ENCODE data around the gene MYCBP2.
"Not testable (repeated sequence)": the region's sequence is repeated elsewhere in the genome, so short reads cannot be mapped to it uniquely, and the experiment has no call there.

The MYCBP2 gene

DNA sequence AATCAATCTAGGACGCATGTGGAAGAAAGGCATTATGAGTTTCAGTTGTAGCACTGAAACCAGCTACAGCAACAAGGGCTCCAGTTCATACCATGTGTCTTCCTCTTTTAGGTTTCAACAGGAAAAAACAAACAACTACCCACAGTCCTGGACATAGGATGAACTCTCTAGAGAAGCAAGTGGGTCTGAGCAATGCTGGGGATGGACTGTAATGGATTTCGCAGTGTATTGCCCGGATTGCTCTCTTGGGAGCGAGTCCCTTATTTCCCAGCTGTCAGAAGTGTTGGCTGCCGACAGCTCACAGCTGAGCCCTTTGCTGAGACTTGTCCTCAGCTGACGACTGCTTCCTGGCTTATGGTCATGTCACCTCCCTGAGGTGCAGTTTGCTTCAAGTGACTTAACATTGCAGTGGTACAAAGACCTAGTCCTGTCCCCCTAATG is 12.1 kb upstream of the MYCBP2 start:
- no peak for DNase-seq (ENCODE audit: low spot score)

DNA sequence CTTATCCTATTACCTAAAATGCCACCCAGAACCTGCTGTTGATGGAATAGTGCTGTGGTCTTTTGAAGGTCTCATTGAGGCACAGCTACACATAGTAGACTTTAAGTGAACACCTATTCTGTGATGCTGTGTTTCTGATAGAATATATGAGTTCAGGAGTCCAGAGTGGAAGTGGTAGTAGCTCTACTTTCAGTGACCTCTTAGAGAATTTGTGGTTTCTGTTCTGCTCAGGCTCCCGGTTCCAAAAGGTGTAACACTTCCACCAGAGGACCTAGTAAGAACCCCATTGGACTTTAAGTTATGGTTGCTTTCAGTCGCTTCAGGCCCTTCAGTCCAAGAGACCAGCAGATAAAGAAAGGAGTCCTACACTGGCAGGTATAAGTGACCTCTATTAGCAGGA is 11.4 kb upstream of the MYCBP2 start:
- DNase-seq (ENCODE audit: low spot score): no peak

DNA sequence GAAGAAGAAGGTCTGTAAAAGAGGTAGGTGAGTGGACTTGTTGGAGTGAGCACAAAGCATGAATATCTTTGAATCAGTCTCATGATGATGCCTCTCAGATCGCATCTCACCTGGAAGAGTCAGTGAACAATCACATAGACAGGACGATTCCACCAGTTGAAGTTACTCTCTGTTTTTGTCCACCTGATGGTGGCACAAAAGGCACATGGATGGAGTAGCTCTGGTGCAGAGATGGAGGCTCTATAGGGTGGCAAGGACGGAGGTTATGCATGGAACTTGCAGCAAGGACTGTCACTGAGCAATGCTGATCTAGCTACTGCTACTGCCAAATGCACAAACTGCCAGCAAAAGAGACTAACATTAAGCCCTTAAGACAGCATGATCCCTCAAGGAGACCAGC is 10.3 kb upstream of the MYCBP2 start:
- no peak for DNase-seq (ENCODE audit: low spot score)

DNA sequence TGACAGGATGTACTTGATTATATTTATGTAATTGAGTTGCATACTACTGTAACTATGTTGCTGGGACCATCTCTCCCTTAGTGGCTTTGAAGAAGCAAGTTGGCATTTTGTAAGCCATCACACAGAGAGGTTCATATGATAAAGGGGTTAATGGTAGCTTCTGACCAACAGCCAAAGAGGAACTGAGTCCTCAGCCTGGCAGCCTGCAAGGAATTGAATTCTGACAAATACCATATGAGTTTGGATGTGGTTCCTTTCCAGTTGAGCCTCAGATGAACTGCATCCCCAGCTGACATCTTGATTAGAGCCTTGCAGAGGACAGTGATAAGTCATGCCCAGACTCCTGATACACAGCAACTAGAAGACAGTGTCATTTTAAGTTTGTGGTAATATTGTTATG is 8.6 kb upstream of the MYCBP2 start:
- DNase-seq (ENCODE audit: low spot score): no peak

DNA sequence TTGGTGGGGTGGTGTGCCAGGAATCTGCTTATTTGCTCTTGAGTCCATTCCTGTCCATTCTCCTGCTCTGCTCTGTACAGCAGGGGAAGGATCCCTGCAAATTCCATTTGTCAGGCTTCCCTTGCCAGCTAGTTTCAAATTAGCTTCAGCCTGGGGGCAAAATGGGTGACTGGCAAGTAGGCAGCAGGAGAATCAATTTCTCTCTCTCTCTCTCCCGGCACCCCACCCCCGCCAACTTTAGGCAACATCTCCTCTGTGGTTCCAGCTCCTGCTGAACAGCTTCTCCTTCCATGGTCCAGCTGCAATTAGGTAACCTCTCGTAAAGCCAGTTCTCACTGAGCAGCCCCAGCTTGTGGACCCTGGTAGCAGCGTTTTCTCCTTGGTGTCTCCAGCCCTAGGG is 6.7 kb upstream of the MYCBP2 start:
- DNase-seq (ENCODE audit: low spot score): no peak

DNA sequence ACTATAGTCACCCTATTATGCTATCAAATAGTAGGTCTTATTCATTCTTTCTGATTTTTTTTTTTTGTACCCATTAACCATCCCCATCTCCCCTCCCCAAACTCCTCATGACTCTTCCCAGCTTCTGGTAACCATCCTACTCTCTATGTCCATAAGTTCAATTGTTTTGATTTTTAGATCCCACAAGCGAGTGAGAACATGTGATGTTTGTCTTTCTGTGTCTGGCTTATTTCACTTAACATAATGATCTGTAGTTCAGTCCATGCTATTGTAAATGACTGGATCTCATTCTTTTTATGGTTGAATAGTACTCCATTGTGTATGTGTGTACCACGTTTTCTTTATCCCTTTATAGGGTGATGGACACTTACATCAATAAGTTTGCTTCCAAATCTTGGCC is 4.5 kb upstream of the MYCBP2 start:
- no peak for DNase-seq (ENCODE audit: low spot score)

DNA sequence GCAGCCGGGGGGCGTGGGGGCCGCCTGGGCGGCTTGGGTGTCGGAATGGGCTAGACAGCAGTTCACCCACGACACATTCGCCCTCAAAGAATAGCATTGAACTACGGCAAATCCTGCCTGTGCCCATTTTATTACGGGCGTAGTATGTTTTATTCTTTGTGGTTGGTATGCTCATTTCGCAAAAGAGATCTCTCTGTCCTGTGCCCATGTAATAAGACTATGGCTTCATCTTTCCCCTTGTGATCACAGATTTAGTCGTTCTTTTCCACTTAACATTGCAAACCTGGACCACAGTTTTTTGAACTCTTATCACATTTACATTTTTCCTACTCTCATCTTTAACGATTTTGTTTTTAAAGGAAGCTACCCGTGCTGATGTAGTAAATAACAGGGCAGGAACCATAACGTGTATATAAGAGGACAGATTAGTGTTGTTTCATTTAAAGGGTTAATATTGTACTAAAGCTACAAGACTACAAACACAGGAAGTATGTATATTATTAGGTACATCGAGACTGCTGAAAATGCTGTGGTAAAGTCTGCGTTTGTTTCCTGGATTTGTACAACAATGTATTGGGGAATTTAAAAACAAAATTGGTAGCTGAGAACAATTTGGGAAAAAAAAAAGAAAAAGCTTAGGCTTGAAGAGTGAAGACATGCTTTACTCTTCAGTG is 3.2 kb upstream of the MYCBP2 start:
- DNase-seq (ENCODE audit: low spot score): no peak

DNA sequence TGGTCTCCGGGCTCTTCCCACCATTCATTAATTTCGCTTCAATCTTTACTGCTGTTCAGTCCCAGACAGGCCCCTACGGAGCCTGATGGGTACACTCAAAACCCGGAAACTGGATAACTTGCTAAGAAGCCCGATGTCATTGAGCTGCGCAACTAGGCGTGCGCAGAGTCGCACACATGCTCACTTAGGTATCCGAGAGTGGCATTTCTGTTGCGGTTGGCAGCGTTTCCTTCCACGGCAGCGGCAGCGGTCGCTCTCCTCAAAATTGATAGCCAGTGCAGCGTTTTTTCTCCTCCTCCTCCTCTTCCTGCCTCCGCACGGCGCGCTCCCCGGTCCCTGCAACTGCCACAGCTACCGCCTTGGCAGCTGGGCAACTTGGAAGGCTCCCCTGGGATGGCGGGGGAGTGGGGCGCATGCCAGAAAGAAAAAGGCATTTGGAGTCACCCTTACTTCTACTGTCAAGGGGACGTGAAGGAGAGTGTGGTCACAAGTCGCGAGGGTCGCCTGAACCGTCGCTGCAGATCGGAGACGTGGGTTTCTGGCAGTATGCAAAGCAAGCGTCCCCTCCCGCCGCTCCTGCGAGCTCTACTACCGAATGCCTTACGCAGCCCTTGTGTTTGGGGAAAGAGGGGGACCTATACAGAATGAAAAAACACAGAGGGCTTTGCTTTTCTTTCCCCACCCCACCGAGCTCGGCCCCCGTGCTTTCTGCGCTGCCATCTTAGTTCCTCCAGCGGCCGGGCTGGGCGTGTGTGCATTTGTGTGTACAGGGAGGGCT is 2.4 kb upstream of the MYCBP2 start:
- DNase-seq (ENCODE audit: low spot score): peak; percentile 74

DNA sequence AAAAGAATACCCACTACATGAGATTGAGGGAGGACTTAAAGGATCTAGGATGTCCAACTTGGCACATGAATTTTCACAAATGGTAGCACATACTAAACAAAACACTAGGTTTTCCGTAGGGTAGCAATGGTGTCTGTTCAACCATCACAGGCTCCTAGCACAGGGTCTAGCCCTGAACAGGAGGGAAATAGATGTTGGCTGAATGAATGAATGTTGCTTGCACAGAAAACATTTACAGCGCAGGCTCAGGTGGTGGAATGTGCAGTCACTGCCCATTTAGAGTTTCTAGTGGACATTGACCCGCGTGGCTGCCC is 1.9 kb upstream of the MYCBP2 start:
- no peak for DNase-seq (ENCODE audit: low spot score)

DNA sequence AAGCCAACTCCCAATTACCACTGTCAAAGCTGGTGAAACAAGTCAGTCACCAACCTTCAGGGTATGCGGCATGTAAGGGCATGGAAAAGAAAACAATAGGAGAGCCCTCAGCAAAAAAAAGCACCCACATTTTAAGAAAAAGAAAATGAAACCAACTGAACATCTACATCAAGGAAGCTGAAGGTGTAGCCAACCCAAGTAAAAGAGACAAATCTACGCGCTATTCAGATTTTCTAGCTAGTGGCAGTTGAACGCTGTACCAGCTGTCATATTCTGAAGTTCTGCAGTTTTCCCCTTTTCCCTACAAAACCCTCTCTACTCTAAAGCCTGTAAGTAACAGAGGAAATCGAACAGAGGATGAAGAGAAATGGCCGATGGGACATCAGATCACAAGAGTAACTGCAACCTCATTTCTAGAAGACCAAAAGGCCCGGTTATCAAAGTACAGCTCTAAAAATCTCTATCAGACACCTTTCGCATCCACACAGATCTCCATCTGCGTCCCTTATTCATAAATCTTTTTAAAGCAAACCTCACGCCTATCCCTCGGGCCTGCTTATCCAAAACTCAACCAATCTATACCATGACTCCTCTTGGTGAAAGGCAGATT is 1.4 kb downstream of the MYCBP2 start:
- DNase-seq (ENCODE audit: low spot score): no peak

DNA sequence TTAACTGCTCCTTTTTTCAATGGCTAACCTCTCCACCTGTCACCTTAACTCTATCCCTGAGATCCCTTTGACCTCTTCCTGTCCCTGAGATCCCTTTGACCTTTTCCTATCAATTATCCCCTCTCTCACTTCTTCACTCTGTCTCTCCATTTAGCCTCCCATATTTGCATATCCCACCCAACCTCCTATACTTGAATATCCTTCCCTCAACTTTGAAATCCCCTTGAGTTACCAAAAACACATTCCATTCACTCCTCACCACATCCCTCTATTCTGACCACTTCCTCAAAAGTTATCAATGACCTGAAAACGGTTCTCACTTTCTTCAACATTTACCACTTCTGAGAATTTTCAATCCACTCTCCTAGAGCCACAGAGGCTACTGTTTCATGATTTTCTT is 3.0 kb downstream of the MYCBP2 start:
- no peak for DNase-seq (ENCODE audit: low spot score)

DNA sequence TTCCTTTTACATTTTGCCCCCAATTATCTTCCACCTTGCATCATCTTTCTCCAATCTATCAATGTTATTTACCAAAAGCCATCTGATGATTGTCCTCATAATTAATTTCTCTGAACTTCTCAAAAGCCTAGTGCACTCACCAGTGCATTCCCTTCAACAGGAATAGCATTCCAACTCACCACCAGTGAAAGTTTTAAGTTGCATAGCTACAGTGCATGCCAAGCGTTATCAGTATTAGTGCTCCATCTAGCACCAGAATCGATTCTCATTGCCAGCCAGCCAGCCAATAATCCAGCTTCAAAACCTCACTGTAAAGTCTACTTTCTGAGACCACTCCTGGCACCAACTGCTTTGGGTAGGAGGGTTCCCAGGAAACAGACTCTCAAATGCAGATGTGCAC is 7.4 kb downstream of the MYCBP2 start:
- DNase-seq (ENCODE audit: low spot score): no peak

DNA sequence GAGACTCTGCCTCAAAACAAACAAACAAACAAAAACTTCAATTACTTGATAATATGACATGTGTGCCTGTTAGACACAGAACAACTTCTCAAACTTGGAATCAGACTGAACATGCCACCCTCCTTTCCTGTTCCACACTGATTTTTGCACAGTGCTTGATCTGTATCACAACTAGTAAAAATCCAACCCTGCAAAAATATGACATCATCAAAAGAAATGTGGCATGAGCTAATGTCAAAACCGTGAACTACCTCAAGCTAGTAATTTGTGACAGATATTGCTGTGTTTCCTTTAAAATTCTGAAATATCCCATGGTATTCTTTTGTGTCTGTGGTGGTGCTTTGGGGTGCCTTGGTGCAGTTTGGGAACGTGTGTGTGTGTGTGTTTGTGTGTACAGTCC is 8.2 kb downstream of the MYCBP2 start:
- DNase-seq (ENCODE audit: low spot score): no peak

DNA sequence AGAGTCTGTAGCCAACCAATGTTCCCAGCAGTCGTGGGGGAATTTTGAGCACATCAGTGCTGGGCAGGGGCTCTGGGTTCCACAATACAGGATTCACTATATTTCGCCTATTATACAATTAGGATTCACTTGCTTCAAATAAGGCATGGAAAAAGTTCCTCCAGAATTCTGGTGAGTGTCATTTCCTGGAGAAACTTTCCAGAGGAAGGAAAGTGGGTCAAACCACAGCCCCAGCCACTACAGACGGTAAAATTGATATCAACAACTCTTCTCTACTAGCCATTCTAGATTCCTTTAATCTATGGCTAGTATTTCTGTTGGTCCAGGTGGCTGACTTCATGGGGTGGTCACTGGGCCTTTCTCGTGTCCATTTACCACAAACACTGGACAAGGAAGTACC is 10.5 kb downstream of the MYCBP2 start:
- DNase-seq (ENCODE audit: low spot score): no peak

DNA sequence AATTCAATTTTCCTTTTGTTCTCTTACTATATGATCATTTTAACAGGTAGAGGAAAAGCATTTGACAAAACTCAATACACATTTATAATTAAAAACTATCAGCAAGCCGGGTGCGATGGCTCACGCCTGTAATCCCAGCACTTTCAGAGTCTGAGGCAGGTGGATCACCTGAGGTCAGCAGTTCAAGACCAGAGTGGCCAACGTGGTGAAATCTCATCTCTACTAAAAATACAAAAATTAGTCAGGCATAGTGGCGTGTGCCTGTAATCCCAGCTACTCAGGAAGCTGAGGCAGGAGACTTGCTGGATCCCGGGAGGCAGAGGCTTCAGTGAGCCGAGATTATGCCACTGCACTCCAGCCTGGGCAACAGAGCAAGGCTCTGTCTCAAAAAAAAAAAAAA is 11.4 kb downstream of the MYCBP2 start:
- not testable (repeated sequence) for DNase-seq (ENCODE audit: low spot score)

DNA sequence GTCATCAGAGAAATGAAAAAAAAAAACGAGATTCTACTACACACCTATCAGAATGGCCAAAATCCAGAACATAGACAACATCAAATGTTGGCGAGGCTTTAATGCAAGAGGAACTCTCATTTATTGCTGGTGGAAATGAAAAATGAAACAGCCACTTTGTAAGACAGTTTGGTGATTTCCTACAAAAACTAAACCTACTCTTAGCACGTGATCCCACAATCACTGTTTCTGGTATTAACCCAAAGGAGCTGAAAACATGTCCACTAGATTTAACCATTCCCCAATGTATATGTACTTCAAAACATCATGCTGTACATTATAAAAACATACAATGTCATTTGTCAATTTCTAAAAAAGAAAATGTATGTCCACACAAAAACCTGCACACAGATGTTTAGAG is 13.0 kb downstream of the MYCBP2 start:
- DNase-seq (ENCODE audit: low spot score): no peak

DNA sequence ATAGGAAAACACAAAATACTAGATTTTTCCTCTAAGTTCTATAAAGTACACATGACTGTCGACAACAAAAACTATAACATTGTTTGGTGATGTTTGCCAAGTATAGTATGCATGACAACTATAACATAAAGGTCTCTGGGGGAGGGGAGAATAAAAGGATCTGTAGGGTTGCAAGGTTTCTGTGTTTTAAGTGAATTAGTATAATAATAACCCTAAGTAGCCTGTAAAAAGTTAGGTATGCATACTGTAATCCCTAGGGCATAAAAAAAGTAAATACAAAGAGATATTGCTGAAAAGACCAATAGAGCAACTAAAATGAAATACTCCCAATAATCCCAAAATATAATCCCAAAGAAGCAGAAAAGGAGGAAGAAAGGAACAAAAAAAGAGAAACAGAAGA is 14.6 kb downstream of the MYCBP2 start:
- DNase-seq (ENCODE audit: low spot score): no peak

DNA sequence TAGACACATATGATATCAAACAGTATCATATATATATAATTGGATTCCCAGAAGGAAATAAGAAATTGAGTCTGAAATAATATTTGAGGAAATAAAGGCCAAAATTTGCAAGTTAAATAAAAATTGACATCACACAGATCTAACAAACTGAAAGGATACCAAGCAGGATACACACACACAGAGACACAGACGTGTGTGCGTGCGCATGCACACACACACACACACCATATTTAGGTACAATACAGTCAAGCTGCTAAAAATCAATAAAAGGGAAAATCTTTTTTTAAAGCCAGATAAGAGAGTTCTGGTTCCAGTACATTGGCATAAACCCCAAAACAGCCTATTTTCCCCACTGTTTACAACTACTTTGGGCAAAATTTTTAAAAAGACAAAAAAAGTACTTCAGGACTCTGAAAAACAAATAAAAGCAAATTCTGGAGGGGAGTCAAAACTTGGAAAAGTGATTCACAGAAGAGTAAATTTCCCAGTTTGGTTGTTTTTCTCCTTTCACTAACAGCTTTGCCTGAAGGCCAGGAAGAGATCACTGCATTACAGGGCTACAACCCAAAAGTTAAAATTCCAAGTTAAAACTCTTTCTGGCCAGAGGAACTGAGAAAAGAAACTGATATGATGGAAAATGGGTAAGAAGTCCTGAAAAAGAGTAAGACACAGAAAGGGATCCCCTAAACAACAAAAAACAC is 16.2 kb downstream of the MYCBP2 start:
- DNase-seq (ENCODE audit: low spot score): no peak

DNA sequence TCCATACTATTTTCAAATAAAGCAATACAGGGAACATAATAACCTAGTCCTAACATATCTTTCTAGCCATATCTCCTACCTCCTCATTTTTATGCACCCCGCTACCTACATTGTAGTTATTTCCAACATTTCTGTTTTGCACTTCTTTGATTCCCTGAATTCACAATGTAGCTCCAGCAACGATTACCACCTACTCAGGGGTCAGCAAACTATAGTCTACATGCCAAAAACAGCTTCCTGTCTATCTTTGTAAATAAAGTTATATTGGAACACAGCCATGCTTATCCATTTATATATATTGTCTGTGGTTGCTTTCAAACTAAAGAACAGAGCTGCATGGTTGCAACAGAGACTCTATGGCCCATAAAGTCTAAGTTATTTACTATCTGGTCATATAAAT is 16.7 kb downstream of the MYCBP2 start:
- DNase-seq (ENCODE audit: low spot score): no peak

DNA sequence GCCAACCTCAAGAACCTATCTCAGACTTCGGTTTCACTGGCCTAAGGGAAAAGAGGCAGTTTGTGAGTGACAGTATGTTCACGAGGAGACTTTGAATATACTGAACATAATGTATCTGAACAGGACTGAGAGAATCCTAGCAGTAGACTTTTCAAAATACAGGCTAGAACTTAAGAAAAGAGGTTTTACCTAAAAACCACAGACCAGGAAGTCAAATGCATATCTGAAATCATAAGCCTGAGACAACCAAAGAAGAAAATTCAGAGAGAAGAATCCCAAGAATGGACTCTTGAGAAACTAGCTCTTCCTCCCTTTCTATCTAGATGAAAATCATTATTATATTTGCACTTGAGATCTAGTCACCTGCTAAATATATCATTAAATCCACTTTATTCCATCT is 17.6 kb downstream of the MYCBP2 start:
- DNase-seq (ENCODE audit: low spot score): no peak

DNA sequence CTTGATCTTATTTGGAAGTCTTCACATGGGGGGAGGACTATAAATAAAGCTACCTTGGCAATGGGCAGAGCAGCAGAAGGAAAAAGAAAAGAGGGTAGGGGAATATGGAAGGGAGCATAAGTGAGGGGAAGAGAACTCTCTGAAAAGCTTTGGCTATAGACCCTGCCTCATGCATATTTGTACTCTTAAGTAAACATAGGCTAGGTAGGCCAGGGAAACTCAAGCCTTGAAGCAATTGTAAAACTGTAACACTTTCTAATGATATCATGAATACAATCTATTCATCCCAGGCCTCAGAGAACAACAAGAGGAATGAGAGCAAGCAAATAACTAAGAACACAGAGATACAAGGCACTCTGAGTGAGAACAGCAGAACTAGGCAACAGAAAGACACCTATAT is 20.4 kb downstream of the MYCBP2 start:
- no peak for DNase-seq (ENCODE audit: low spot score)

DNA sequence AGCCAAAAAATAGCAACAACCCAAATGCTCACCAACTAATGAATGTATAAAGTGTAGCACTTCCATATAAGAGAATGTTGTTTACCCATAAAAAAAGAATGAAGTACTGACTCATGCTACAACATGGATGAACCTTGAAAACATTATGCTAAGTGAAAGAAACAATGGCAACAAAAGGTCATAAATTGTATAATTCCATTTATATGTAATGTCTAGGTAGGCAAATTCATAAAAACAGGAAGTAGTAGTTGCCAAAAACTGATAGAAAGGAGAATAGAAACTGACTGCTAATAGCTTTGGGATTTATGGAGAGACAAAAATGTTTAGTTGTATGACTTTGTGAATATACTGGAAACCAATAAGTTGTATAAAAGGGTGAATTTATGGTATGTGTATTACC is 21.6 kb downstream of the MYCBP2 start:
- no peak for DNase-seq (ENCODE audit: low spot score)

Measured in HuH-7 (cell line).